HG03280 (cell line): ENCODE results near the gene ACBD3.

Source experiments
- ATAC-seq: cut with Tn5 transposase; IDR thresholded peaks from one replicate; pipeline ENCODE4 v1.9.1; 2021; ENCODE audit warnings: mild to moderate bottlenecking, moderate library complexity; ENCODE audit not compliant: unreplicated experiment

ACBD3 gene

DNA sequence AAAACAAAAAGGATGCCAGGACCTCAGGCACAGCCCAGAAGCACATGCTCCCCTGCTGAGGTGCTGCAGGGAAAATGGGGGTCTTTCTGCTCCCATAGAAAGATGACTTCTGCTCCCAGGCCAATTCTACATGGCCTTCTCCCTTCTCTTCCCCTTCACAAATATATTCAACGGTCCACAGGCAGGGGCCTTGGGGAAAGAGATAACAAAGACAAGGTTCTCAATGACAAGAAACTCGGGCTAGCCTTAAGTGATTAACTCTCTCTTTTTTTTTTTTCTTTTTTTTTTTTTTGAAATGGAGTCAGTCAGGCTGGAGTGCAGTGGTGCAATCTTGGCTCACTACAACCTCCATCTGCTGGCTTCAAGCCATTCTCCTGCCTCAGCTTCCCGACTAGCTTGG is 69.9 kb downstream of the ACBD3 start:
- no peak for ATAC-seq

DNA sequence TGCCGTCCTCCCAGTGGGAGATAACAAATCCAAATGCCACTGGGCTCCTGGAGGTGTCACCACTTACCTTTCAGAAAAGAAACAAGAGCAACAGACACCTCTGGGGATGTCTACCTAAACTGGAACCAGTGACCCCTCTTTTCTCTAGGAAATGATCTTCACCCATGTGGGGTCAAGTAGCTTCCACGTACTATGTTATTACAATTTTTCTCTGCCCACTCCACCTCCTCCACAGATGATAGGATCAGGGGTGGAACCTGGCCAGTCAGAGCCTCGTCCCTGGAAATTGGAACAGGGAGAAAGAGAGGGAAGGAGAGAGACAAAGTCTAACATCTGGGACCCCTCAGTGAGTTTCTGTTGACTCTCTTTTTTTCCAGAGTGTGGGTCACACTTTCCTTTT is 73.9 kb downstream of the ACBD3 start:
- no peak for ATAC-seq

DNA sequence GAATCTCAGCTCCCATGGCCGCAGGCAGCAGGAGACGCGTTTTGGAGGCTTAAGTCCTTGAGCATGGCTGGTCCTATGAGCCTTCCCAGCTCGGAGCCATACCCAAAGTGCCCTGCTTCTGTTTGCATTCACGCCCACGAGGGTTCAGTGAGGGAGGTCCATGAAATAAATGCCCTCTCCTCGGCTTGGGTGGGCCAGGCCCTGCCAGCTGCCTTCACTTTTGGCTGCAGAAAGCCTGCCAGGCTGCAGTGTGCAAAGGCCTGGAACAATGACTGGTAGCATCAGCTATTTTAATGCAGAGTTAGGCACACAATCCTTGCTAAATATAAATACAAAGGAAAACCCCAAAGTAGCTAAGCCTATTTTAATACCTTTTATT is 74.7 kb downstream of the ACBD3 start:
- ATAC-seq: no peak

DNA sequence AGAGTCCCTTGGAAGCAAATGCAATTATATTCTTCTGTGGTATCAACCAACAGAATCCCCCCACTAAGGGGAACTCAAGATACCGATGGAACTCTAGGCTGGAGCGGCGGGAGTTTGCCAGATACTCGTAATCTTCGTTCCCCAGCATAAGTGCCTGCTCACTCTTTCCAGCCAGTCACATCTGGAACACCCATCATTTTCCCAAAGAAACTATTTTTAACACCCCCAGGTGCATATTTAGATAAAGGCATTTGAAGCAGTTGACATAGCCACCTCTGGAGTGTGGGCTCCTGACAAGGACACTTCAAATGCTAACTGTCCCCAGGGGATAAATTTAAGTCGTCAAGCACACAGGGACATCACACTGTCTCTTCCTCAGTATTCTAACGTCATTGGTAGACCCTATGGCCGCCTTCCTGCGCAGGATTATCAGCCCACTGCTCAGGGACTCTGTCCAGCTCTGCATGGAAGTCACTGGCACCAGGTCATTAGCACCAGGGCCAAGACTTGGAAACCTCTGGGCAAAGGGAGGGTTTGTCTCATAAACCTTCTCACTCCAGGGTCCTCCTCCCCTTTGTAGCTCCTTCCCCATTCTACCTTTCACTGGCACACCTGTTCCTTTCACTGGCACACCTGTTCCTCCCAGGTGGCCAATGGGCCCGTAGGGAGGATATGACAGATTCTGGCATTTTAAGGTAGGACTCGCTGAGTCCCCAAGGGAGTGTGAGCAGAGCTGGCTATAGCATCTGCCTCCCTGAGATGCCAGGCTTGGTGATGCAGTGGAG is 75.3 kb downstream of the ACBD3 start:
- ATAC-seq: no peak

DNA sequence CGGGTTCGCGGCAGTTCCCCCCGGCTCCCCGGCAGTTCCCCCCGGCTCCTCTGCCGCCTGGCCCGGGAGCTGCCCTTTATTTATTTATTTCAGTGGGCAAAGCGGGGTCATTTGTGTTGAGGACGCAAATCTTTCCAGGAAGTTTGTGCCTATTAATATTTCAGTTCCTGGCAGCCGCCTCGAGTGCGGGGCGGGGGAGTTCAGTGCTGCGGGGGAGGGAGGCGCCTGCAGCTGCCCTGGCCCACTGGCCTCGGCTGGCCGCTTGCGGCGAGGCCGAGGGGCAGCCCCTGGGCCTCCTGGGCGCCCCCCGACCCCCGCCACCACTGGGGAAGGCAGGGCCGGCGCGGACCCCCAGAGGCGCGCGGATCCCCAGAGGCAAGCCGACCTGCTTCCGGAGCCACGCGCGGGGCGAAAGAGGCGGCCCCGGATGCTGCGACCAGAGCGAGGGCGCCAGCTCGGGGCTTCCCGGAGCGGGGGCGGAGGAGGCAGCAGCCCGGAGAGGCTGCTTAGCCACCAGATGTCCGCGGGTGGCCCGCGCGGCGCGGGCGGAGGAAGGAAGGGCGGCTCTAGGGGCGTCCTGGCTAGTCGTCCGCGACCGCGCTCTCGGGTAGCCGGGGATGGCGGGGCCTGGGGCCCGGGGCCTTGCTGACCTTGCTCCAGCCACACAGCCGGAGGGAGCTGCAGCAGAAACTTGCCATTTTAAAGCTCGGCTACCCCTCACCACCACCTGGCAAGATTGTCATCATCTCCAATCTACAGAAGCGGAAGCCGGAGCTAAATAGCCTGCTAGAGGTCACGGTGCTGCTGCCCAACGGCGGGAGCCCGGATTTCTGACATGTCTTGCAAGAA is 76.1 kb downstream of the ACBD3 start:
- ATAC-seq: peak; percentile 76

DNA sequence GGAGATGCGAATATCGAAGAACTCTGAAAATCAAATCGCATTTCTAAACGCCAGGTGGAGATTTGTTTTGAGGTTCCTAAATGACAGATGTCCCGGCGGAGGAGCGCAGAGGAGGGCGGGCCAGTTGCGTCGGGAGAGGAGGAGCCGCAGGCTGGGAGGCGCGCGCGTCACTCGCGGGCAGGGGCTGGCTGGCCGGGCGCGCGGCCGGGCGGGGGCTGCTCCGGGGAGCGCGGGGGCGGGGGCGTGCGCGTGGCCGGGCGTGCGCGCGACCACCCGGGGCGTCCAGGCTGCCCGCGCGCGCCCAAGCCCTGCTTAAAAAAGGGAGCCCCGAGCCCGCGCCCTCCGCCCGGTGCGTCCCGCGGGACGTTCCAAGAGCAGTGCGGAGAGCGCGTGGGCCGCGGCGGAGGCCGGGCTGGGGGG is 76.7 kb downstream of the ACBD3 start:
- peak; percentile 73 for ATAC-seq

DNA sequence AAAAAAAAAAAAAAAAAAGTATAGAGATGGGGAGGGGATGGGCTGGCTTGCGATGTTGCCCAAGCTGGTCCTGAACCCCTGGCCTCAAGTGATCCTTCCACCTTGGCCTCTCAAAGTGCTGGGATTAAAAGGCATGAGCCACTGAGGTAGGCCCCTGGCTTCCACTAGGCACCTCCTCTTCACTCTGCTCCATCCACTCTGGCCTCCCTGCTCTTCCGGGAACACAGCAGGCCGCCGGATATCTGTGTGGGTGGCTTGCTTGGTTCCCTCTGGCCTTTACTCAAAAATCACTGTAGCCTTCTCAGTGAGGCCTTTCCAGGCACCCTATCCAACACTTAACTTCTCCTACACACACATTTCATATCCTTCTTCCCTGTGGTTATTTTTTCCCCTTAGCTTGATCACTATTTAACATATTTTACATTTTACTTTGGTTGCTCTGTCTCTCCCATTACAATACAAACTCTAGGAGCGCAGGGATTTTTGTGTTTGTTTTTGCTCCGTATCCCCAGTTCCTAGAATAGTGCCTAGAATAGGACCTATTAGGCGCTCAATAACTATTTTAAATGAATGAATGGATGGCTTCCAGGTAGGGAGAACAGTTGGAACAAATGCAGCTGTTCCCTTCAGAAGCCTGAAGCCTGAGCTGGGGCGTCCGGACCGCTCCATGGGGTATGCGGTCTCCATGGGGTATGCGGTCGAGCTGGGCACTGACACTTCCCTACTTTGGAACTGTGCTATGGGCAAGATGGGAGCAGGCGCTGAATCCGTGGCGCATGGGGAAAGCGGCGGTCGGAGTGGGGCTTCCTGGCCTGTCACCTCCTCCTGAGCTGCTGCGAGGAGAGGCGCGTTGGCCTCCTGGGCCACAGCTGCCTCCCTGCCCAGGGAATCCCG is 77.4 kb downstream of the ACBD3 start:
- peak; percentile 4 for ATAC-seq

DNA sequence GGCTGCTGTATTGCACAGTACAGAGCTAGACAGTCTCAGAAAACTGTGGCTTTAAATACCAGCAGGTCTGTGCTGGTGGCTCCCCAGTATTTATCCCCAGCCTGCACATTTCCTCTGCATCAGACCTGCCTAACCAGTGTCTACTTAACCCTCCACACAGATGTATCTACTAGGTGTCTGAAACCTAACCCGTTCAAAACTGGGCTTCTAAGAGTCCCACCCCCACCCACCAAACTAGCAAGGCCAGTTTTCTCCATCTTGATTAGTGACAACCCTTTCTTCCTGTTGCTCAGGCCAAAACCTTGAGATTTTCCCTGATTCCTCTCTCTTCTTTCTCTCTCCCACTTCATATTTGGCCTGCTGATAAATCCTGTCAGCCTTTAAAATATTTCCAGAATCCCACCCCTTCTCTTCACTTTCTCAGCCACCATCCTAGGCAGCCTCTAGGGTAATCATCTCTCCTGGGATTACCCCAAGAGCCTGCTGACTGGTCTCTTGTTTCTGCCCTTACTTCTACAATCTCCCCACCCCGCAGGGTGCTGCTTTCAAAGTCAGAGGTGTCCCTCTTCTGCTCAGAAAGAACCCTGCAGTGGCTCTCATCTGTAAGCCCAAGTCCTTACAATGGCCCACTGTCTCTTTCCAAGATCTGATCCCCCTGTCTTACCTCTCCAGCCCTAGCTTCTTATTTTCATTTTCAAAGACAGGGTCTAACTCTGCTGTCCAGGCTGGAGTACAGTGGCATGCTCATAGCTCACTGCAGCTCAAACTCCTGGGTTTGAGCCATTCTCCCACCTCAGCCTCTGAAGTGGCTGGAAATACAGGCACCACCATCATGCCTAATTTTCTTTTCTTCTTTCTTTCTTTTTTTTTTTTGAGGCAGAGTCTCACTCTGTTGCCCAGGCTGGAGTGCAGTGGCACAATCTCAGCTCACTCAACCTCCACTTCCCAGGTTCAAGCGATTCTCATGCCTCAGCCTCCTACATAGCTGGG is 78.8 kb downstream of the ACBD3 start:
- no peak for ATAC-seq

DNA sequence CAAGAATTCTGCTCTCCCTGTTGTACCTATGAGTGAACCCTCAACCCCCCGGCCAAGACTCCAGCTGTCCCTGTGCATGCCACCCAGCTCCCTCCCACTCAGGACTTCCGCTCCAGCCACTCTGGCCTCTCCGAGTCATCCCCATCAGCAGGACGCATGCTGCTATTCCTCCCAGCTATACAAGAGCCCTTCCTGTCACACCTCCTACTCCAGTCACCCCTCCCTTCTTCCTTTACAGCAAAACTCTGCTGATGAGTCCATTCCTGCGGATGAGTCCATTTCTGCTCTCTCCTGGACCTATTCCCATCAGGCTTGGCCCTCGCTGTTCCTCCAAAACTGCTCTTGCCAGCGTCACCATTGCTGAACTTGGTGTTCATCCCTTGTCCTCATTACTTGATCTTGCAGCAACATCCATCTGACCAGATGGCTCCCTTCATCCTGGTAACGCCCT is 81.8 kb downstream of the ACBD3 start:
- no peak for ATAC-seq

DNA sequence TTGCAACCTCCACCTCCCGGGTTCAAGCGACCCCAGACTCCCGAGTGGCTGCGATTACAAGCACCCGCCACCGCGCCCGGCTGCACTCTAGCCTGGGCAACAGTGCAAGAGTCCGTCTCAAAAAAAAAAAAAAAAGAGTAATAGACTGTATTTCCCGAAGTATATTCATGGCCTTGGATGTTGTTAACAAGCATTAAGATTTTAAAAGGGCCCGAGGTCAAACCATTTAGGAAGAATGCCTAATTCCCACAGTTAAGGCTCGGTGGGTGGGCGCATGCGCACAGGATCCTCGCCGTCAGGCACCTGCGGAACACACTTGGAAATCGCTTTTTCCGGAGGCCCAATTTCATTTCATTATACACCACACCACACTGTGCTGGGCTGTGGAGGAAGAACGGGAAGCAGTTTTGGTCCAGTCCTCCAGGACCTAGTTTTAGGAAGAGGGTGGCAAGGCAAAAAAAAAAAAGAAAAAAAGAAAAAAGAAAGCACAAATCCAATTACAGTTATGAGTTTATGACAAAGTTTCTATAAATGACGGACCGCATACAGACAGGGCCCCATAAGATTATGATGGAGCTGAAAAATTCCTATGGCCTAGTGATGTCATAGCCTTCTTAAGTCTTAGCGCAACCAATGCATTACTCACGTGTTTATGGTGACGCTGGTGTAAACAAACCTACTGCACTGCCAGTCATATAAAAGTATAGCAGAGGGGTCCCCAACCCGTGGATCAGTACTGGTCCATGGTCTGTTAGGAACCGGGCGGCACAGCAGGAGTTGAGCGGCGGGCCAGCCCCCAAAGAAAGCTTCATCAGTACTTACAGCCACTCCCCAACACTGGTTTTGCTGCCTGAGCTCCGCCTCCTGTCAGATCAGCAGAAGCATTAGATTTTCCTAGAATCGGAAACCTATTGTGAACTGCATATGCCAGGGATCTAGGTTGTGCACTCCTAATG is 85.8 kb downstream of the ACBD3 start:
- no peak for ATAC-seq

DNA sequence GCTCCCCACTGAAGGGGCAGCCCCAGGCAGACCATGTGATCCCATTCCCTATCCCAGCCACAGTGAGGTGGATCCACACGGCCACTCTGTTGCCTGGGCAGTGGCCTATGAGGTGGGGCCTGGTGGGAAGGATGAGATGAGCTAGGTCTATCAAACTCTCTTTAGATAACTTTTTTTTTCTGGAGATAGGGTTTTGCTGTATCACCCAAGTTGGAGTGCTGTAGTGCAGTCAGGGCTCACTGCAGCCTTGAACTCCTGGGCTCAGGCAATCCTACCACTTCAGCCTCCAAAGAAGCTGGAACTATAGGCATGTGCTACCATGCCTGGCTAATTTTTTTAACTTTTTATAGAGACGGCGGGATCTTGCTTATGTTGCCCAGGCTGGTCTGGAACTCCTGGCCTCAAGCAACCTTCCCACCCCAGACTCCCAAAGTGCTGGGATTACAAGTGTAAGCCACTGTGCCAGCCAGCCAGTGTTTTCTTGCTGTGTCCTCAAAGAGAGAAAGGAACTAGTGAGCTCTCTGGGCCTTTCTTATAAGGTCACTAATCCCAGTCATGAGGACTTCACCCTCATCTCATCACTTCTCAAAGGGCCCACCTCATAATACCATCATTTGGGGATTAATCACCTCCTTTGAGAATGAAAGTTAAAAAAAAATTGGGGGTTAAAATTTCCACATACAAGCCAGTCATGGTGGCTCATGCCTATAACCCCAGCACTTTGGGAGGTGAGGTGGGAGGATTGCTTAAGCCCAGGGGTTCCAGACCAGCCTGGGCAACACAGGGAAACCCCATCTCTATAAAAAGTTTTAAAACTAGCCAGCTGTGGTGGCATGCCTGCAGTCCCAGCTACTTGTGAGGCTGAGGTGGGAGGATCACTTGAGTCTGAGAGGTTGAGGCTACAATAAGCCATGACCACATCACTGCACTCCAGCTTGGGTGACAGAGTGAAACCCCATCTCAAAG is 87.4 kb downstream of the ACBD3 start:
- ATAC-seq: no peak

DNA sequence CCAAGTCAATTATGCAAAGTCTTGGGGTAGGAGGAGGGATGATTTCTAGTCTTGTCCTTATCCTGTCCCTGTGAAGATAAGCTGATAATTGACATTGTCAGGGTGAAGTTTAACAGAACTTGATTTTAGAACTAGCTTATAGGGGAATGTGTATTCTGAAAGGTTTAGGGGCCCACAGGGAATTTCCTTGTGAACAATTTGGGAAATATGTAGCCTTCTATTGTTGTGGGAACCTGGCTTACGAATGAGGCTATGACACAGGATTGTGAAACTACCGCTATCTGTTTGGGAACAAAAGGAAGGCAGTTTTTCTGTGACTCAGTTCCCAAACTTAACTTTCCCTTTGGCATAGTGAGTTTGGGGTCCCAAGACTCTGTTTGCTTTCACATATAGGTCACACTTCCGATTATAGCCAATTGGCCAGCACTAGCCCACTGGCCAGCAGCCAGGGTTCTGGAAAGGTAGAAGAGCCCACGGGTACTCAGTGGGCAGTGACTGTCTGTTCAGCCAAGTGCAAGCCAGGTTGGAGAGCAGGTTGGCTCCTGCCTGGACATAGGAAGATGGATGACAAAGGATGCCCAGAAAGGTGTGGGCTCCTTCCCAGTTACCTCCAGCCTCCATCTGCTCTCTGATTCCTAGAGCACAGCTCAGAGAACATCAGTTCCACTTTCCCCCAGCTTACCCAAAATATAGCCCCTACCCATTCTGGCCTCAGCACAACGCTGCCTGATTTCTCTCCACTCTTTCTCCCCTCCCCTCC is 88.5 kb downstream of the ACBD3 start:
- no peak for ATAC-seq

DNA sequence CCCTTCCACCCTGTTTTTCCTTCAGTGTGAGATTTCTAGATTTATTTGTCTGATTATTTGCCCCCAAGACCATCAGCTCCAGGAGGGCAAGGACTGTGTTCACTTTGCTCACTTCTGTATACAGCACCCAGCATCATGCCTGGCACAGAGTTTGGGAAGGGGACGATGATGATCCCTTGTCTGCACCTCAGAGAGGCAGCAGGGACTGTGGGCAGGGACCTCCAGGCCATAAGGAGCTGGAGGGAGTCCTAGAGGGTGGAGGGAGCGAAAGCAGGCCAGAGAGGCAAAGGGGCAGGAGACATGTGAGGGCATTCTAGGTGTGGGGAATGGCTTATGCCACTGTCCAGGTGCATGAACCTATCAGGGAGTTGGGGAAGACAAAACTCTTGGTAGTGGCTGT is 91.3 kb downstream of the ACBD3 start:
- no peak for ATAC-seq
